K562 (cell line): ENCODE measurements around the gene CR2. TPM values are rescaled to one million over a fixed set of nuclear protein-coding genes. Genes with fewer than 3 reads are reported as not detected.

Experiments used
- ATAC-seq: fragments of 200-7000 bp; cut with Tn5 transposase; 3 replicates; pipeline ENCODE4 v1.9.1; 2020; ENCODE audit warnings: moderate library complexity
- BruUV-seq: library from RNA; stranded (reverse); fragments of 400-500 nt; replicated peaks from 2 replicates; lab custom pipeline; 2021; lab: Mats Ljungman, UMichigan
- CTCF ChIA-PET: fragments of 300-600 bp; formaldehyde crosslinking; extraction: SDS; loops from one replicate; lab custom pipeline; 2021; ENCODE audit warnings: low intra/inter-chr PET ratio; lab: Yijun Ruan, JAX
- POLR2A ChIA-PET: fragments of 300-600, 350-650 bp; sonication (Branson Sonifier 250); formaldehyde crosslinking; extraction: SDS; loops from one replicate; lab custom pipeline; 2021; ENCODE audit warnings: antibody characterized with exemption, inconsistent platforms; lab: Yijun Ruan, JAX
- DNase-seq, 4 experiments: peaks; one replicate each; pipeline versions ENCODE4 v3.0.0 to v3.0.0-alpha.2; 2011 to 2018; ENCODE audit warnings: low spot score in 3 of 4, mixed read lengths in 3 of 4; ENCODE audit errors: extremely low read depth in 1 of 4
- FAIRE-seq: peaks from 2 replicates; lab custom pipeline; 2011; peaks lifted over from hg19 to GRCh38; lab: Jason Lieb, UNC
- H2AFZ ChIP-seq: 2 replicates; pipeline ENCODE4 v1.6.0; 2011; ENCODE audit warnings: low read depth, low read length, control low read depth, inconsistent platforms
- H3K27ac ChIP-seq: fragments of 200-600 bp; 3 replicates; pipeline ENCODE4 v1.8.0; 2011; ENCODE audit warnings: low read depth, mild to moderate bottlenecking, control low read depth, inconsistent platforms, low read length, moderate library complexity, mixed read lengths; ENCODE audit errors: extremely low read depth
- H3K27me3 ChIP-seq, 2 experiments: fragments of 300-600 bp in 1 of 2; 2 replicates in 1 of 2; 3 replicates in 1 of 2; pipeline versions ENCODE4 v1.6.0 to v1.8.0; 2011; ENCODE audit warnings: inconsistent platforms in 2 of 2, low read length in 2 of 2, mild to moderate bottlenecking in 1 of 2, mixed read lengths in 1 of 2, moderate library complexity in 1 of 2; ENCODE audit not compliant: control insufficient read depth in 2 of 2, insufficient read depth in 2 of 2
- H3K36me3 ChIP-seq: fragments of 300-600 bp; 3 replicates; pipeline ENCODE4 v1.8.0; 2011; ENCODE audit warnings: mild to moderate bottlenecking, low read length, inconsistent platforms; ENCODE audit not compliant: control insufficient read depth, insufficient read depth
- H3K4me1 ChIP-seq, 2 experiments: fragments of 200-600 bp in 1 of 2; replicated peaks in 1 of 2; 2 replicates in 1 of 2; 3 replicates in 1 of 2; pipeline versions ENCODE4 v1.5.1 to v1.8.0; 2011; ENCODE audit warnings: inconsistent platforms in 2 of 2, low read length in 2 of 2, mild to moderate bottlenecking in 1 of 2, mixed read lengths in 1 of 2, moderate library complexity in 1 of 2; ENCODE audit not compliant: control insufficient read depth in 2 of 2, insufficient read depth in 2 of 2
- H3K4me2 ChIP-seq: 2 replicates; pipeline ENCODE4 v1.6.1; 2011; ENCODE audit warnings: low read length, control low read depth, inconsistent platforms, mixed read lengths; ENCODE audit not compliant: insufficient read depth
- H3K4me3 ChIP-seq: fragments of 200-600 bp; sonication (generic), shearing (Covaris generic); 2 replicates; pipeline ENCODE4 v1.5.1; 2016; ENCODE audit warnings: control low read depth, inconsistent platforms
- H3K79me2 ChIP-seq: fragments of 200-600 bp; 3 replicates; pipeline ENCODE4 v1.8.0; 2011; ENCODE audit warnings: low read length, inconsistent platforms; ENCODE audit not compliant: control insufficient read depth, insufficient read depth
- H3K9ac ChIP-seq, 2 experiments: 2 replicates each; pipeline versions ENCODE4 v1.6.0 to v1.6.1; 2011; ENCODE audit warnings: low read depth in 2 of 2, low read length in 2 of 2, control low read depth in 1 of 2, inconsistent platforms in 1 of 2, mild to moderate bottlenecking in 1 of 2, mixed read lengths in 1 of 2; ENCODE audit not compliant: insufficient read depth in 1 of 2
- H3K9me1 ChIP-seq: one replicate; pipeline ENCODE4 v1.6.0; 2011; ENCODE audit warnings: inconsistent platforms, mild to moderate bottlenecking, low read length, moderate library complexity; ENCODE audit not compliant: control insufficient read depth, insufficient read depth
- H3K9me3 ChIP-seq: replicated peaks from 2 replicates; pipeline ENCODE4 v1.5.1; 2011; ENCODE audit warnings: low read depth, low read length, inconsistent platforms; ENCODE audit not compliant: control insufficient read depth, insufficient read depth
- H4K20me1 ChIP-seq: replicated peaks from 2 replicates; pipeline ENCODE4 v1.6.1; 2011; ENCODE audit warnings: low read length, inconsistent platforms, mixed read lengths; ENCODE audit not compliant: control insufficient read depth, insufficient read depth
- CTBP1 ChIP-seq: fragments of 450-650 bp; IDR thresholded peaks from 2 replicates; pipeline ENCODE4 v1.6.1; 2016; ENCODE audit warnings: borderline replicate concordance
- HNRNPL ChIP-seq: fragments of 200-400 bp; formaldehyde crosslinking; IDR thresholded peaks from 2 replicates; pipeline ENCODE4 v1.6.1; 2017; ENCODE audit warnings: low read depth, mild to moderate bottlenecking, low read length
- NELFE ChIP-seq: IDR thresholded peaks from 2 replicates; pipeline ENCODE4 v1.6.1; 2011; ENCODE audit warnings: mild to moderate bottlenecking; ENCODE audit not compliant: insufficient read depth, insufficient read length
- PYGO2 ChIP-seq: fragments of 450-650 bp; IDR thresholded peaks from 2 replicates; pipeline ENCODE4 v1.6.1; 2016; ENCODE audit warnings: mild to moderate bottlenecking, missing genetic modification characterization, moderate library complexity, missing compliant biosample characterization
- RBM17 ChIP-seq: fragments of 200-400 bp; formaldehyde crosslinking; IDR thresholded peaks from 2 replicates; pipeline ENCODE4 v1.6.1; 2017; ENCODE audit warnings: low read depth, mild to moderate bottlenecking, low read length, borderline replicate concordance
- SRSF3 ChIP-seq: fragments of 200-400 bp; formaldehyde crosslinking; IDR thresholded peaks from 2 replicates; pipeline ENCODE4 v1.6.1; 2016; ENCODE audit warnings: mild to moderate bottlenecking, low read length, moderate library complexity; ENCODE audit not compliant: insufficient read depth
- TCF7 ChIP-seq: sonication (generic); IDR thresholded peaks from 2 replicates; pipeline ENCODE4 v1.6.1; 2016; ENCODE audit warnings: antibody characterized with exemption, borderline replicate concordance
- TRIM24 ChIP-seq, 2 experiments: fragments of 450-650 bp; IDR thresholded peaks; 2 replicates each; pipeline ENCODE4 v1.6.1; 2016
- WGBS: fragments of 100-300 bp; shearing (Covaris generic); methylation state at CpG from one replicate; pipeline ENCODE4 v1.1.6; 2016; ENCODE audit warnings: low coverage, mixed read lengths; ENCODE audit not compliant: insufficient coverage; ENCODE audit errors: missing lambda C conversion rate; 5-methylcytosine and 5-hydroxymethylcytosine counted together
- in situ Hi-C: fragments of 300-500 bp; cut with MboI; formaldehyde crosslinking; loops from 4 replicates; pipeline ENCODE4 v1.15.0; 2018; ENCODE audit warnings: inconsistent platforms, mixed read lengths
- intact Hi-C: fragments of 100-400 bp; cut with micrococcal nuclease; formaldehyde crosslinking; loops from 2 replicates; pipeline ENCODE4 v1.14.2; 2022
- polyA plus RNA-seq, 8 experiments: library from polyadenylated mRNA; depleted of rRNA in 4 of 8; stranded (reverse) in 5 of 8; unstranded in 3 of 8; fragments of >200 nt; fragmentation: Nextera tagmentation in 2 of 8; fragmentation: Illumina TruSeq in 1 of 8; extraction: Ambion mirVana in 2 of 8; extraction: Trizol in 1 of 8; gene quantifications; 2 replicates each; pipeline versions ENCODE4 v1.2.1 to v1.2.3, GENCODE V29; 2011 to 2014; ENCODE audit warnings: inconsistent platforms in 1 of 8, missing spikeins in 1 of 8
- total RNA-seq, 7 experiments: library from RNA; depleted of rRNA in 6 of 7; stranded (reverse); fragments of >200 nt in 6 of 7; fragmentation: Illumina TruSeq in 2 of 7; extraction: Trizol in 2 of 7; gene quantifications; 2 replicates each; pipeline versions ENCODE4 v1.2.1 to v1.2.3, GENCODE V29; 2011 to 2021; ENCODE audit warnings: low replicate concordance in 1 of 7
- TF ChIP-seq, protein P1 (sequence below): fragments of 450-650 bp; formaldehyde crosslinking; IDR thresholded peaks from 2 replicates; pipeline ENCODE4 v1.4.0; 2020; ENCODE audit warnings: mild to moderate bottlenecking

CR2 gene
- total and polyA plus RNA-seq, 9 of the 15 experiments (the other 6 are each of a cell fraction or from before 2014, with no cell fraction given) = 0.07 to 0.67 (median 0.37) TPM

DNA sequence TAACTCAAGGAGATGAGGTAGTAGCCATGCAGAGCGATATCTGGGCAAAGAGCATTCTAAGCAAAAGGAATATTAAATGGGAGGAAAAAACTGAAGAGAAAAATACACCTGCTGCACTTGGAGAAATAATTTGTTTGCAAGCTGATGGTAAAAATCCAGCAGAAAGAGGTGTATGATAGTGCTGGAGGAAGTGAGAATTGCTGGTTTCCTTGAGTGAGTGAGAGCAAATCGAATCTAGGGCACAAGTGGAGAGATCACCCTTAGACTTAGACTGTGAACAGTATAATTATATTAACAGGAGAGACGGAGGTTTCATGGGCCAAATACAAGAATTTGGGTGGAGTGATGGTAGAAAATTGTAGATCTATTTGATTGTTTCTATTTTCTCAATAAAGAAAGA lies 39.1 kb downstream of the CR2 start:
- H3K36me3 ChIP-seq = no peaks in the 10 kb centered on the region
- no peak overlapping the region for H3K4me2 ChIP-seq
- H3K9me1 ChIP-seq = no peaks in the 10 kb centered on the region
- WGBS = 20% methylated on average over 3 of the region's 3 CpGs
- H2AFZ ChIP-seq = no peak overlapping the region
- no peaks in the 10 kb centered on the region for H3K9me3 ChIP-seq
- H3K79me2 ChIP-seq = no peaks in the 10 kb centered on the region
- peaks cover 2 to 10% of the 10 kb centered on the region in 2 experiments; a peak in 3 of 5 replicates for H3K4me1 ChIP-seq
- POLR2A ChIA-PET = interaction anchor here (1.0 kb wide), 1 partner anchor 9 kb away, joined by 4 read pairs; no protein-coding TSS in a partner anchor
- no peak overlapping the region for H3K27ac ChIP-seq
- ATAC-seq (no peak), FAIRE-seq (no peak), DNase-seq (no peak)
- H3K27me3 ChIP-seq = no peaks in the 10 kb centered on the region
- in situ Hi-C loops = no loop called here
- intact Hi-C loops = no loop called here
- CTCF ChIA-PET = no interaction called here
- no peak overlapping the region for H3K9ac ChIP-seq
- H3K4me3 ChIP-seq = no peak overlapping the region
- TF ChIP-seq NELFE (no peak), PYGO2 (no peak), TCF7 (no peak), RBM17 (no peak), CTBP1 (no peak), SRSF3 (no peak), TRIM24 (IDR thresholded peaks at IDR 0.05) (no peak), HNRNPL (no peak)
- TF ChIP-seq, protein P1, sequence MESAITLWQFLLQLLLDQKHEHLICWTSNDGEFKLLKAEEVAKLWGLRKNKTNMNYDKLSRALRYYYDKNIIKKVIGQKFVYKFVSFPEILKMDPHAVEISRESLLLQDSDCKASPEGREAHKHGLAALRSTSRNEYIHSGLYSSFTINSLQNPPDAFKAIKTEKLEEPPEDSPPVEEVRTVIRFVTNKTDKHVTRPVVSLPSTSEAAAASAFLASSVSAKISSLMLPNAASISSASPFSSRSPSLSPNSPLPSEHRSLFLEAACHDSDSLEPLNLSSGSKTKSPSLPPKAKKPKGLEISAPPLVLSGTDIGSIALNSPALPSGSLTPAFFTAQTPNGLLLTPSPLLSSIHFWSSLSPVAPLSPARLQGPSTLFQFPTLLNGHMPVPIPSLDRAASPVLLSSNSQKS (CRISPR knock-in tag) = no peak
- TF ChIP-seq, all 486 proteins: peak for 0
- BruUV-seq = no TSS peak
- no peaks in the 10 kb centered on the region for H4K20me1 ChIP-seq
